DND-41 (cell line): ENCODE measurements around the gene TBC1D8.

Source experiments
- ATAC-seq: fragments of 200-7000 bp; cut with Tn5 transposase; 3 replicates; pipeline ENCODE4 v1.9.1; 2021; ENCODE audit warnings: low read depth; ENCODE audit not compliant: insufficient read depth
- DNase-seq: peaks from one replicate; pipeline ENCODE4 v3.0.0-alpha.2; 2020
- H2AFZ ChIP-seq: 2 replicates; pipeline ENCODE4 v1.6.0; 2012; ENCODE audit warnings: low read depth, low read length
- H3K27ac ChIP-seq: 2 replicates; pipeline ENCODE4 v1.5.1; 2012; ENCODE audit warnings: low read length, inconsistent platforms
- H3K27me3 ChIP-seq: fragments of 200-600 bp; sonication (generic); 2 replicates; pipeline ENCODE4 v1.6.0; 2012; ENCODE audit warnings: low read length, mild to moderate bottlenecking, inconsistent platforms; ENCODE audit not compliant: insufficient read depth, poor library complexity
- H3K36me3 ChIP-seq: 2 replicates; pipeline ENCODE4 v1.5.1; 2012; ENCODE audit warnings: low read length, inconsistent platforms; ENCODE audit not compliant: insufficient read depth
- H3K4me1 ChIP-seq: 2 replicates; pipeline ENCODE4 v1.5.1; 2012; ENCODE audit warnings: mild to moderate bottlenecking, low read length; ENCODE audit not compliant: insufficient read depth
- H3K4me2 ChIP-seq: 2 replicates; pipeline ENCODE4 v1.6.0; 2012; ENCODE audit warnings: mild to moderate bottlenecking, moderate library complexity, low read length, inconsistent platforms; ENCODE audit not compliant: insufficient read depth
- H3K4me3 ChIP-seq, 2 experiments: fragments of 200-600 bp in 1 of 2; shearing (Covaris generic) in 1 of 2; 2 replicates each; pipeline ENCODE4 v1.5.1; 2012 to 2016; ENCODE audit warnings: inconsistent platforms in 2 of 2, low read length in 2 of 2, mild to moderate bottlenecking in 2 of 2, low read depth in 1 of 2, moderate library complexity in 1 of 2
- H3K79me2 ChIP-seq: 2 replicates; pipeline ENCODE4 v1.6.0; 2012; ENCODE audit warnings: low read length, inconsistent platforms; ENCODE audit not compliant: insufficient read depth
- H3K9ac ChIP-seq: 2 replicates; pipeline ENCODE4 v1.6.0; 2012; ENCODE audit warnings: low read depth, mild to moderate bottlenecking, inconsistent platforms, low read length, moderate library complexity
- H3K9me3 ChIP-seq: 2 replicates; pipeline ENCODE4 v1.5.1; 2012; ENCODE audit warnings: low read length, moderate library complexity, mild to moderate bottlenecking, inconsistent platforms; ENCODE audit not compliant: insufficient read depth, severe bottlenecking
- H4K20me1 ChIP-seq: 2 replicates; pipeline ENCODE4 v1.6.0; 2012; ENCODE audit warnings: low read length; ENCODE audit not compliant: insufficient read depth
- CTCF ChIP-seq: IDR thresholded peaks from 2 replicates; pipeline ENCODE4 v1.5.1; 2012; ENCODE audit warnings: borderline replicate concordance, low read length, moderate library complexity, mild to moderate bottlenecking; ENCODE audit not compliant: poor library complexity, severe bottlenecking; ENCODE audit errors: extremely low read depth
- EZH2 ChIP-seq: IDR thresholded peaks from 3 replicates; pipeline ENCODE4 v1.6.1; 2012; ENCODE audit warnings: borderline replicate concordance, low read depth, mild to moderate bottlenecking, moderate library complexity, low read length, inconsistent platforms; ENCODE audit not compliant: severe bottlenecking

Gene TBC1D8

GRCh38 chr2:101047075-101047766 lies 104.0 kb downstream of the TBC1D8 start:
- no peak overlapping the region for H3K9ac ChIP-seq
- no peak overlapping the region for H3K27ac ChIP-seq
- no peaks in the 10 kb centered on the region for H3K79me2 ChIP-seq
- H3K4me2 ChIP-seq = no peak overlapping the region
- no peak for DNase-seq
- H3K4me1 ChIP-seq = no peaks in the 10 kb centered on the region
- no peaks in the 10 kb centered on the region for H3K9me3 ChIP-seq
- H3K36me3 ChIP-seq = 0 out of 2 replicates have a peak, but pooled peaks cover 3% of the 10 kb centered on the region
- ATAC-seq = no peak
- H3K4me3 ChIP-seq = no peak overlapping the region
- no peak overlapping the region for H2AFZ ChIP-seq
- no peaks in the 10 kb centered on the region for H4K20me1 ChIP-seq
- TF ChIP-seq CTCF (no peak), EZH2 (no peak)
- no peaks in the 10 kb centered on the region for H3K27me3 ChIP-seq

GRCh38 chr2:101045330-101045729 lies 105.9 kb downstream of the TBC1D8 start:
- DNase-seq (no peak), ATAC-seq (no peak)
- Histone ChIP-seq H3K4me2 (no peak overlapping the region), H3K27me3 (no peaks in the 10 kb centered on the region), H4K20me1 (no peaks in the 10 kb centered on the region), H3K4me3 (no peak overlapping the region), H3K36me3 (0 out of 2 replicates have a peak, but pooled peaks cover 3% of the 10 kb centered on the region), H2AFZ (no peak overlapping the region), H3K9ac (no peak overlapping the region), H3K9me3 (no peaks in the 10 kb centered on the region), H3K4me1 (no peaks in the 10 kb centered on the region), H3K79me2 (no peaks in the 10 kb centered on the region), H3K27ac (no peak overlapping the region)
- TF ChIP-seq EZH2 = no peak
- TF ChIP-seq CTCF = no peak

- ATAC-seq (no peak), DNase-seq (no peak)
- Histone ChIP-seq H3K27ac (no peak overlapping the region), H3K4me3 (no peak overlapping the region), H3K4me2 (no peak overlapping the region), H3K4me1 (no peaks in the 10 kb centered on the region), H3K36me3 (peaks cover 19% of the 10 kb centered on the region), H2AFZ (no peak overlapping the region), H4K20me1 (no peaks in the 10 kb centered on the region), H3K27me3 (no peaks in the 10 kb centered on the region), H3K9ac (no peak overlapping the region), H3K9me3 (no peaks in the 10 kb centered on the region), H3K79me2 (no peaks in the 10 kb centered on the region)
- TF ChIP-seq EZH2 (no peak), CTCF (no peak)
Measured at GRCh38 chr2:101041413-101041812, 109.8 kb downstream of the TBC1D8 start.
